Gastrocnemius medialis (tissue), 4 donors: ENCODE results near the gene KIF26B.

Experiments used
- POLR2A ChIP-seq, 2 donors: fragments of 450-650 bp; IDR thresholded peaks; one replicate each; pipeline ENCODE4 v1.6.1; 2017; ENCODE audit warnings: antibody characterized with exemption in 2 of 2, mild to moderate bottlenecking in 2 of 2, moderate library complexity in 2 of 2
- TF ChIP-seq, protein P1 (sequence below), 5 experiments: fragments of 450-650 bp in 3 of 5; fragments of 200-600 bp in 2 of 5; sonication (generic) in 2 of 5; IDR thresholded peaks in 4 of 5; conservative IDR thresholded peaks in 1 of 5; 1 replicate in 4 of 5; 2 replicates in 1 of 5; pipeline ENCODE4 v1.5.1; 2016 to 2019; ENCODE audit warnings: antibody characterized with exemption in 5 of 5, mild to moderate bottlenecking in 3 of 5, moderate library complexity in 3 of 5

DNA sequence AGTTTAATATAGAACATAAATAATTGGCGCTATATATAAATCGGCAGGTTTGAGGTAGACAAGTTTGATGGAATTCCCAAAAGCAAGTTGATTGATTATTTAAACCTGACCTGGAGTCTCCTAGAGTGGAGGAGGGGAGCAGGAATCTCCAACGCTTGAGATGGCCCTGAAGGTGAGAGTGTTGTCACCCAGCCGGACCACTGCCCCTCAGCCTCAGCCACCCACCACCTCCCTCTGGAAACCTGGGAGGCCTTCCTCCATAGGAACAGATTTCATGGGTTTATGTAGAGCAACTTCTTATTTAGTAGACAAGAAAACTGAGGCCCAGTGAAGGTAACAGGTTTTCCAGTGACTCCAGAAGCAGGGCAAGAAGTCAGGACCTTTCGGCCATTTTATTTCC, 389.5 kb downstream of the KIF26B start:
- TF ChIP-seq, protein P1, sequence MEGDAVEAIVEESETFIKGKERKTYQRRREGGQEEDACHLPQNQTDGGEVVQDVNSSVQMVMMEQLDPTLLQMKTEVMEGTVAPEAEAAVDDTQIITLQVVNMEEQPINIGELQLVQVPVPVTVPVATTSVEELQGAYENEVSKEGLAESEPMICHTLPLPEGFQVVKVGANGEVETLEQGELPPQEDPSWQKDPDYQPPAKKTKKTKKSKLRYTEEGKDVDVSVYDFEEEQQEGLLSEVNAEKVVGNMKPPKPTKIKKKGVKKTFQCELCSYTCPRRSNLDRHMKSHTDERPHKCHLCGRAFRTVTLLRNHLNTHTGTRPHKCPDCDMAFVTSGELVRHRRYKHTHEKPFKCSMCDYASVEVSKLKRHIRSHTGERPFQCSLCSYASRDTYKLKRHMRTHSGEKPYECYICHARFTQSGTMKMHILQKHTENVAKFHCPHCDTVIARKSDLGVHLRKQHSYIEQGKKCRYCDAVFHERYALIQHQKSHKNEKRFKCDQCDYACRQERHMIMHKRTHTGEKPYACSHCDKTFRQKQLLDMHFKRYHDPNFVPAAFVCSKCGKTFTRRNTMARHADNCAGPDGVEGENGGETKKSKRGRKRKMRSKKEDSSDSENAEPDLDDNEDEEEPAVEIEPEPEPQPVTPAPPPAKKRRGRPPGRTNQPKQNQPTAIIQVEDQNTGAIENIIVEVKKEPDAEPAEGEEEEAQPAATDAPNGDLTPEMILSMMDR (IDR thresholded peaks at IDR 0.05 in 4 of 5, conservative IDR thresholded peaks at IDR 0.05 in 1 of 5), result no peak
- TF ChIP-seq POLR2A (IDR thresholded peaks at IDR 0.05), result no peak
